NCI-H446 treated with DMSO at 0.1 percent for 48 hours (cell line): ENCODE results near the gene REEP2.
"Not testable (repeated sequence)": the region's sequence is repeated elsewhere in the genome, so short reads cannot be mapped to it uniquely, and the experiment has no call there.

Experiments used
- DNase-seq: peaks from one replicate; lab custom pipeline; 2025; lab: John Stamatoyannopoulos, UW

REEP2 gene

DNA sequence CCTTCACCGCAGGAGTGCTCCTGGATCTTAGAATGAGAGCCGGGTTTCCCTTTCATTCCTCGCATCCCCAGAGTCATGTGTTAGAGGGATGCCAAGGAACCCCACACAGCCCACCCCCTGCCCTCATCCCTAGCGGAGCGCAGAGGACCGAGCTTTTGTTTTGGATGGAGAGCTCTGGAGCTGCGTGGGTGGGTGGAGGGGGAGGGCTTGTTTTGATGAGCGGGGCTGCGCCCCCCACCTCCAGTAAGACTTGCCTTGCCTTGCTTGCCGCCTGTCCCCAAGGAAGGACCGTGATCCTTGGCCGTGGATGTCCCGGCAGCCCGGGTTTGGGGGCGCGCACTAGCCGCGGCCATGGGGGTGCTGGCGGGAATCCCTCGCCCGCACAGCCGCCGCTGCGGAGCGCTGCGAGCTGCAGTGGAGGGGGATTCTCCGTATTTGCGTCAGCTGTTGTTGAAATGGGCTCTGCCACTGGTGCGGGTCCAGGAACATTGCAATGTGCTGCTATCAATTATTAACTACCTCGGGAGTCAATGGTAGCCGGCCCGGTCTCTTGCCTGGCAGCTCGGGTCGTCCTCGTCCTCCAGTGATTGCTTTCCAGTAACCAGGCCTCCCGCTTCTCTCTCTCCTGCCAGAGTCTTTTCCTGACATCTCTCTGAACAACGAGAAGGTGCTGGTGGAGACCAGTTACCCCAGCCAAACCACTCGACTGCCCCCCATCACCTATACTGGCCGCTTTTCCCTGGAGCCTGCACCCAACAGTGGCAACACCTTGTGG lies 27.5 kb downstream of the REEP2 start:
- DNase-seq, result no peak

DNA sequence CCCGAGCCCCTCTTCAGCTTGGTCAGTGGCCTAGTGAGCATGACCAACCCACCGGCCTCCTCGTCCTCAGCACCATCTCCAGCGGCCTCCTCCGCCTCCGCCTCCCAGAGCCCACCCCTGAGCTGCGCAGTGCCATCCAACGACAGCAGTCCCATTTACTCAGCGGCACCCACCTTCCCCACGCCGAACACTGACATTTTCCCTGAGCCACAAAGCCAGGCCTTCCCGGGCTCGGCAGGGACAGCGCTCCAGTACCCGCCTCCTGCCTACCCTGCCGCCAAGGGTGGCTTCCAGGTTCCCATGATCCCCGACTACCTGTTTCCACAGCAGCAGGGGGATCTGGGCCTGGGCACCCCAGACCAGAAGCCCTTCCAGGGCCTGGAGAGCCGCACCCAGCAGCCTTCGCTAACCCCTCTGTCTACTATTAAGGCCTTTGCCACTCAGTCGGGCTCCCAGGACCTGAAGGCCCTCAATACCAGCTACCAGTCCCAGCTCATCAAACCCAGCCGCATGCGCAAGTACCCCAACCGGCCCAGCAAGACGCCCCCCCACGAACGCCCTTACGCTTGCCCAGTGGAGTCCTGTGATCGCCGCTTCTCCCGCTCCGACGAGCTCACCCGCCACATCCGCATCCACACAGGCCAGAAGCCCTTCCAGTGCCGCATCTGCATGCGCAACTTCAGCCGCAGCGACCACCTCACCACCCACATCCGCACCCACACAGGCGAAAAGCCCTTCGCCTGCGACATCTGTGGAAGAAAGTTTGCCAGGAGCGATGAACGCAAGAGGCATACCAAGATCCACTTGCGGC lies 28.2 kb downstream of the REEP2 start:
- no peak for DNase-seq

DNA sequence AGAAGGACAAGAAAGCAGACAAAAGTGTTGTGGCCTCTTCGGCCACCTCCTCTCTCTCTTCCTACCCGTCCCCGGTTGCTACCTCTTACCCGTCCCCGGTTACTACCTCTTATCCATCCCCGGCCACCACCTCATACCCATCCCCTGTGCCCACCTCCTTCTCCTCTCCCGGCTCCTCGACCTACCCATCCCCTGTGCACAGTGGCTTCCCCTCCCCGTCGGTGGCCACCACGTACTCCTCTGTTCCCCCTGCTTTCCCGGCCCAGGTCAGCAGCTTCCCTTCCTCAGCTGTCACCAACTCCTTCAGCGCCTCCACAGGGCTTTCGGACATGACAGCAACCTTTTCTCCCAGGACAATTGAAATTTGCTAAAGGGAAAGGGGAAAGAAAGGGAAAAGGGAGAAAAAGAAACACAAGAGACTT lies 28.9 kb downstream of the REEP2 start:
- DNase-seq, result no peak

DNA sequence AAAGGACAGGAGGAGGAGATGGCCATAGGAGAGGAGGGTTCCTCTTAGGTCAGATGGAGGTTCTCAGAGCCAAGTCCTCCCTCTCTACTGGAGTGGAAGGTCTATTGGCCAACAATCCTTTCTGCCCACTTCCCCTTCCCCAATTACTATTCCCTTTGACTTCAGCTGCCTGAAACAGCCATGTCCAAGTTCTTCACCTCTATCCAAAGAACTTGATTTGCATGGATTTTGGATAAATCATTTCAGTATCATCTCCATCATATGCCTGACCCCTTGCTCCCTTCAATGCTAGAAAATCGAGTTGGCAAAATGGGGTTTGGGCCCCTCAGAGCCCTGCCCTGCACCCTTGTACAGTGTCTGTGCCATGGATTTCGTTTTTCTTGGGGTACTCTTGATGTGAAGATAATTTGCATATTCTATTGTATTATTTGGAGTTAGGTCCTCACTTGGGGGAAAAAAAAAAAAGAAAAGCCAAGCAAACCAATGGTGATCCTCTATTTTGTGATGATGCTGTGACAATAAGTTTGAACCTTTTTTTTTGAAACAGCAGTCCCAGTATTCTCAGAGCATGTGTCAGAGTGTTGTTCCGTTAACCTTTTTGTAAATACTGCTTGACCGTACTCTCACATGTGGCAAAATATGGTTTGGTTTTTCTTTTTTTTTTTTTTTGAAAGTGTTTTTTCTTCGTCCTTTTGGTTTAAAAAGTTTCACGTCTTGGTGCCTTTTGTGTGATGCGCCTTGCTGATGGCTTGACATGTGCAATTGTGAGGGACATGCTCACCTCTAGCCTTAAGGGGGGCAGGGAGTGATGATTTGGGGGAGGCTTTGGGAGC lies 29.5 kb downstream of the REEP2 start:
- DNase-seq, result no peak

DNA sequence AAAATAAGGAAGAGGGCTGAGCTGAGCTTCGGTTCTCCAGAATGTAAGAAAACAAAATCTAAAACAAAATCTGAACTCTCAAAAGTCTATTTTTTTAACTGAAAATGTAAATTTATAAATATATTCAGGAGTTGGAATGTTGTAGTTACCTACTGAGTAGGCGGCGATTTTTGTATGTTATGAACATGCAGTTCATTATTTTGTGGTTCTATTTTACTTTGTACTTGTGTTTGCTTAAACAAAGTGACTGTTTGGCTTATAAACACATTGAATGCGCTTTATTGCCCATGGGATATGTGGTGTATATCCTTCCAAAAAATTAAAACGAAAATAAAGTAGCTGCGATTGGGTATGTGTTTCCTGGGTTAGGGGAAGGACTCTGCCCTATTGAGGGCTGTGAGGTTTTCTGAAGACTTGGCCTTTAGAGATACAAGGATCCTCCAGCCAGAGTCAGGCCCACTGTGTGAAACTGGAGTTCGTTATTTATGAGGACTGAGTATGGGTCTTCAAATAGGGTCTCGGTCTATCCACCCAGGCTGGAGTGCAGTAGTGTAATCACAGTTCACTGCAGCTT lies 30.2 kb downstream of the REEP2 start:
- DNase-seq, result no peak

DNA sequence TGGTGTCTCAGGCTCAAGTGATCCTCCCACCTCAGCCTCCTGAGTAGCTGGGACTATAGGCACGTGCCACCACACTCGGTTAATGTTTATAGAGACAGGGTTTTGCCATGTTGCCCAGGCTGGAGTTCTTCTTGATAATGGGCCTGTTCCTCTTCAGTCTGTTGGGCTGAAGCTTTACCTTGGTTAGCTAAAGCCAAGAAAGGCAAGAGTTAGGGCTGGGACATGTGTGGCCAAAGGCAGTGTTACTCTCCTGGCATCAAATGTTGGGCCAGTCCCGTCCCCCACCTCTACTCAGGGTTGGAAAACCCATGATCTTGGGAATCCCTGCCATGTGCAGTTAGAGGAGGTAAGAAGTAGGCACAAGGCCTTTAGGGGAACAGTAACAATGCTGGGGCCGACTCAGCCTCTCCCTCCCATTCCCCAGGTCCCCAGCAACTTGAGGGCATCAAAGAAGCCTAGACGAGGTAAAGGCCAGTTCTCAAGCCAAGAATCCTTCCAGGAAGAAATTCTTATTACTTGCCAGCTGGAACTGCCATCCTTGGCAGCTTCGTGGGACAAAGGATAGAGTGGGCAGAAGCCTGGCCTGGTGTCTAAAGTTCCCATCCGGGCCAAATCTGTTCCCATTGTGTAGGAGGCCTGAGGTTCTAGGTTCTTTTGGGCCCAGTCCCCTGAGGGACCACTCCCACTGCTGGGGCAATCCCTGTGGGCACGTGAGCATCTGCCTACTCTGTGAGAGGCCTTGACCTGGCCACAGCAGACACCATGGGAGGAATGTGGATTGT lies 30.9 kb downstream of the REEP2 start:
- no peak for DNase-seq

DNA sequence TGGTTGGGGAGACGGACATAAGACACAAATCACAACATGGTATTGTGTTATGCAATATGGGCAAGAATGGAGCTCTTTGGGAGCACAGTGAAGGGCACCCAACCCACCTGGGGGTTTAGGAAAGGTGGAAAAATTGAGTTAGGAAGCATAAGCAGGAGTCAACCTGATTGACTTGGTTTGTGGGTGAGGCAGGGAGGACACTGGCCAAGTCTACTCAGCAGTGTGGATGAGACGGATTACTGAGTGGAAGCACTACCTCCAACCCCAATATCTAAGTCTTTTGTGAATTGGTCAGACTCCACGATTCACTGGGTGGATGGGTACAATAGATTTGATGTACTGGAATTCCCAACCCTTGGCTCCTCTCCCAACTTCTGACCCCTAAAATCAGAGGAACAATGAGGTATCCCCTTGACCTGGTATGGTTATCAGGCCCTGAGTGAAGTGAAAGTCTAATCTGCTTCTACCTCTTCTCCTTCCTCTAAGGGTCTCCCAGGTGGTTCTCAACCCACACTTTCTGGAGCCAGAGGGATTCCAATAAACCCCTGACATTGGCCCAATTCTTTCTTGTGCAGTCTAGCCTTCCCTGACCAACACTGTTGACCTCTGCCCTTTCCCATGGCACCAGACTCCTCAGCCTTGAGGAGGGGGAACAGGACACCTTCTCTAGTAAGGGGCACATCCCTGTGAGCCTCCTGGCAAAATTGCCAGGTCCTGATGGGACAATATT lies 31.6 kb downstream of the REEP2 start:
- DNase-seq, result no peak

DNA sequence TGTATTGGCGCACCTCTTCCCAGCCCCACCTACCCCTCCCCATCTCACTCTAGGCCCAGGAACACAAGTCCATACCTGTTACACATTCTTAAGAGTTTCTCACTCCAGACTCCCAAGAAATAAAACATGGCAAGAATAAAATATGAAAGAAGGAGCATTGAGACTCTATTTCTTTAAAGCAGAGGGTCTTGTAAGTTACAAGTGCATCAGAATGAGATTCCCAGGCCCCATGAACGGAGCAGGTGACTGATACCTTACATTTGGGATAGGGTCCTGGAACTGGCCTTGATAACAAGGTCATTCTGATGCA lies 32.1 kb downstream of the REEP2 start:
- no peak for DNase-seq

DNA sequence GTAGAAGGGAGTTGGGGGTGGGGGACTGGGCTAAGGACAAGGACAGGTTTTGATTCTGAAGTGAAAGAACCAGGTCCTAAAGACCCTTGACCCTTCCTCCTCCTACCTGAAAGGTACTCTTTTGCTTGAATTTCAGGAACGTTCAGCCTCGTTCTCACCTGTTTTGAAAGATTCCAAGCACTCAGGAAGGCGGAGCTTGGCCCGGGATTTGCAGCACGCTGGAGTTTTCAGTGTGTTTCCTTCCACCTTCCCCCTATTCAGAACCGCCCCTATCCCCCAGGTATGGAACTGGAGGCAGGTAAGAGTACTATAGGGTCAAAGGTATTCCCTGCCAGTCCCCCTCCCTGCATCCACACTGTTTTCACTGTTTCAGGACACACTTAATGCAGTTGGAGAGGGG lies 33.5 kb downstream of the REEP2 start:
- DNase-seq, result no peak

DNA sequence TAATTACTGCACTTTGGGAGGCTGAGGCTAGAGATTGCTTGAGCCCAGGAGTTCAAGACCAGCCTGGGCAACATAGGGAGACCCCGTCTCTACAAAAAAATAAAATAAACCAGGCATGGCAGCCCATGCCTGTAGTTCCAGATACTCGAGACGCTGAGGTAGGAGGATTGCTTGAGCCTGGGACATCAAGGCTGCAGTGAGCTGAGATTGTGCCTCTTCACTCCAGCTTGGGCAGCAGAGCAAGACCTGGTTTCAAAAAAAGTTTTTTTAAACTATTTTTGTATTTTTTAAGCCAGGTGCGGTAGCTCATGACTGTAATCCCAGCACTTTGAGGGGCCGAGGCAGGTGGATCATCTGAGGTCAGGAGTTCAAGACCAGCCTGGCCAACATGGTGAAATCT lies 34.3 kb downstream of the REEP2 start:
- not testable (repeated sequence) for DNase-seq

DNA sequence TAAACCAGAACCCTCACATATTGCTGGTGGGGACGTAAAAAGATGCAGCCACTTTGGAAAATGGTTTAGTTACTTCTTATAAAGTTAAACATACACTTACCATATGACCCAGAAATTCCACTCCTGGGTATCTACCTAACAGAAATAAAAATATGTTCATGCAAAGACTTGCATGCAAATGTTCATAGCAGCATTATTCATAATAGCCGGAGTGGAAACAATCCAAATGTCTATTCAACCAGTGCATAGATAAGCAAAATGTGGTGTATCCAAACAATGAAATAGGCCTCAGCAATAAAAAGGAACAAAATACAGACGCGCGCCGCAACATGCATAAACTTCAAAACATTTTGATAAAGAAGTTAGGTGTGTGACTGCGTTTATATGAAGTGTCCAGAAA lies 38.1 kb downstream of the REEP2 start:
- no peak for DNase-seq

DNA sequence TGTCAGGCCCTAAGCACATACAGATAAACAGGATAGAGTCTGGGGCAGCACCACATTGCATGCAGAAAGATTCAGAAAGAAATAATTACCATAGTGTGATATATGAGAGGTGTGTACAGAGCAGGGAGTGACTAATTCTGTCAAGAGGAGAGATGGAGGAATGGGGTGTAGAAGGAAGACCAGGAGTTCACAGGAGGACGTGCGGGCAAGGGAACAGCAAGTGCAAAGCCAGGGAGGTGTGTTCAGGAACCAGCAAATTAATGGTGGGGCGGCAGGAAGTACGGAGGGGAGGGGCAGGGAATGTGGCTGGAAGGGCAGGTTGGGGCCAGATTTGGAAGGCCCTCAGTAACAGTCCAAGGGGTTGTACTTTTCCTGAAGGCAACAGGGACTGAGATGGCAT lies 43.8 kb downstream of the REEP2 start:
- no peak for DNase-seq

DNA sequence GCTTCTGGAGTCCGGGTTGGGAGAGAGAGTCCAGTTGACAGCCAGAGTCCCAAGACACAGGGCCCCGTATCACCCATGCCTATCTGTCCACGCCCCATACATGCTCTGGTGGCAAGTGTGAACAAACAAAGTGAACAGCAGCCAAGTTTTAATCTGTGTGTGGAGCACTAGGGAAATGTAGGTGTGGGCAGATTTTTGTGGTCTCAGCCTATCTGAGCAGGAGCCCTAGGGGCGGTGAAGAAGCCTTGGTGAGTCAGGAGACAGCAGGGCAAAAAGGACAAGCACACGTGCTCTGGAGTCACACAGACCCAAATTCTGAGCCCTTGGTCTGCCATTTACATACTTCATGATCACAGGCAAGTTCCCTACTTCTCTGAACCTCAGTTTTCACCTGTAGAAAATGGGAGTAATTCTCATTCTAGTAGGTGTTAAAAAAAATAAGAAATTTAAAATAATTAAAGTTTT lies 49.7 kb downstream of the REEP2 start:
- DNase-seq, result no peak

DNA sequence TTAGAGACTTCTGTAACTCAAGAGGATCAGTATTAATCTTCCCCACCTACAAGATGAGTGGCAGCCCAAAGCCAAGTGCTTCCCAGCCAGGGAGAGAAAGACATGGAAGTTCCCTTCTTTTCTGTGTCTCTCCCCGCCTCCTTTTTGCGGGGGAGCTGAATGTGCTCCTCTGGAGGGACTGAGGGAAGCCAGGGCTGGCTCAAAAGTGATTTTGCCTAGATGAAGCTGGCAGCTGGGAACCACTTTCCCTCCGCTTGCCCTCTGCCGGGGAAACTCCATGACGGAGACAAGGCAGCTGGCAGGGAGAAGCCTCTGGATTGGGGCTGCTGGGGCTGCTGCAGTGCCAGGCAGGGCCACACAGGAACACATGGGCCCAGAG lies 50.8 kb downstream of the REEP2 start:
- no peak for DNase-seq

DNA sequence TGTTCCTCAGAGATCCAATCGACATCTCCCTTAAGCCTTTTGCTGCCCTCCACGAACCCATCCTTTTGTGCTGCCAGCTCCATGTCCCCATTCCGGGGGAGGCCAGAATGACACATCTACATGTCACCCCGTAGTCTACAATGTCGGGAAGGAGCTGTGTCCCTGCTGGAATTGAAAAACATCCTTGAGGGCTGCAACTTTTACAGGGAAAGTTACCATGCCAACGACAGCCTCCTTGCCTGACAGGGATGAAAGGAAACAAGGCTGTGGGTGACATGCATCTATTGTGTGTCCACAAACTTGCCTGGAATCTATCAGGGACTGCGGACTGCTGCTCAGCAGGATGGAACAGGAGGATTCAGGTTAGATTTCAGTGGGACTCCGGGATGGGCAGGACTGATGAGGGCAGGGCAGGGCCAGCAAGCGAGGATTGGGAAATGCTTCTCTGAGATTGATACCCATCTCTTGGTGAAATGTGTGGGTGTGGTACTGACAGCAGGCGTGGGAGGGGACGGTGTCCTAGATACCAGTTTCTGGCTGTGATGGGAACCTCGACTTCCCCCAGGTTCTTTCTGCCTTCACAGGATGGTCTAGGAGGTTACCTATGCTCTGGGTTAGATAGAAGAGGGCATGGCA lies 51.9 kb downstream of the REEP2 start:
- no peak for DNase-seq

DNA sequence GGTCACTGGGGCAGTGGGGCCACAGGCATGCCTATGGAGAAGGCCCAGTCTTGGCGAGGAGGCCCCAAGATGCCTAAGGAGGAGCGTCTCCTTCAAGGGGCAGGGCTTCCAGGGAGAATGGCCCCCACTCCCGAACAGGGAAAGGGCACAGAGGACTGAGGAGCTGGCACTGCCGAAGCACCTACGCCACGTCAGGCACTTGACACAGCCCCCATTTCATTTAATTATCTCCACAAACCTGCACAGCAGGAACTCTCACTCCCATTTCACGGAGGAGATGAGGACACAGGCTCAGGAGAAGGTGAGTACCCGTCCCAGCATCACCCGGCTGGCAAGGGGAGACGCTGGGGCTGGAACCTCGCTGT lies 52.4 kb downstream of the REEP2 start:
- DNase-seq, result no peak

DNA sequence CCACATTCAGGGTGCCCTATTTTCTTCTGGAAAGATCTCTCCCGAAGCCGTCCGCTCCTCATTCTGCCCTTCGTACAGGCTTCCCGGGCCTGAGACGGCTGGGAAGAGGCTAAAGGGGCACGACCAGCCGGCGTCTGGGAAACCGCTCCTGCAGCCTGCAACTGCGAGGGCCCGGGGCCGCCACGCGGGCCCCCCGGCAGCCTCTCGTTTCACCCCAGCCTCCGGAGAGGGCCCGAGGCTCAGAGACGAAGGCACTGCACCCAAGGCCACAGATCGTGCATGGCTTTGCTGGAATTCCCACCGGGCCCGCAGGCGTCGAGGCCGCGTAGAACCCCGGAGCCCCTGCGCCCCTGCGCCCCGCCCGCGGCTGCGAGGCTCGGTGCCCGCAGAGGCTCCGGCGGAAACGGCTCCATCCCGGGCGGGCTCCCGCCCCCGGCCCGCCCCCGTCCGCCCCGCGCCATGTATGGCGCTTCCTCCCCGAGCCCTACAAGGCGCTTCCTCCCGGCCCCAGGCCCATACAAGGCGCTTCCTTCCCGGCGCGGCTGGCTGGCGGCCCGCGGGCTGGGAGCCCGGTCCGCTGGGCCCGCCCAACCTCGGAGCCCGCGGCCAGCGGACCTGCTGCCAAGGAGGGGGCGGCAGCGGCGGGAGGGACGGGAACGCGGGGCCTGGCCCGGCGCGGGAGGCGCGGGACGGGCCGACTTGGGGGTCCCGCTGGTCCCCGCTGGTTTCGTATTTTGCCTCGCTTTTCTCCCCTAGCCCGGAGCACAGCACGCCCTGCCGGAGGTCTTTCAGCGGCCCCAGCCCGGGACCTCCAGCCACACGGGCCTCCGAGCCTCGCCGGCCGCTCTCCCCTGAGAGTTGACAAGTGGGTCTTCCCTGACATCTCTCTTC lies 53.1 kb downstream of the REEP2 start:
- peak; percentile 83 for DNase-seq

DNA sequence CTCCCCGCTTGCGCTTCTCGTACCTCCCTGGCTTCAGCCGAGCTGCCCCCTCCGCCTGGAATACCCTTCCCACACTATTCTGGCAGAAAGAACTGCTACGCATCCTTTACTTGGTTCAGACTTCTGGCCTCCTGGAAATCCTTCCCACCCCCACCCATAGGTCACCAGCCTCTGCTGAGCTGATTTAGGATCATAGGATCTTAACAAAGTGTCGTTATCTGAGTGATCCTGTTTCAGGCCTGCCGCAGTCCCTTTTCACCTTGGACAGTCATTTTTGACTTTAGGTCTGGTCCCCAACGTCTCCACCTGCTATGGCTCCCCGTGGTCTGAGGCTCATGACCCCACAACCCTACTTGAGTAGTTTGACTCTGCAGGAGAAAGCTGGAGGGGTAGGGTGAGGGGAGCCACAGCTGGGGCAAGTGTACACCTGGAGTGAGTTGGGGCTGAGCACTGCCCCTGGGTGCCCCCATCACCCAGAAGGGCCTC lies 53.7 kb downstream of the REEP2 start:
- no peak for DNase-seq

DNA sequence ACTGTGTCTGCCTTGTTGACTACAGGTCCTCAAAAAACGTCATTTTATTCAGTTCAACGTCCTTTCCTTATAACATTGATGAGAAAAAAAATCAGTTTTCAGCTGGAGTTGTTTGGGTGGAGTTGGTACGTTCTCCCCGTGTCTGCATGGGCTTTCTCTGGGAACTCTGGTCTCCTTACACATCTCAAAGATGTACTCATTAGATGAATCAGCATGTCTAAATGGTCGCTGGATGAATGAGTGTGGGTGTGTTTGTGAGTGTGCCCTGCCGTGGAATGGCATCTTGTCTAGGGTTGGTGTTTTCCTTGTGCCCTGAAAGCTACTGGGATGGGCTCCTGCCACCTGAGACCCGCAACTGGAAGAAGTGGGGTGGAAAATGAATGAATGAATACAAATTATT lies 56.5 kb downstream of the REEP2 start:
- no peak for DNase-seq
